ENCODE data around the gene DTX4. TPM values are rescaled to one million over a fixed set of nuclear protein-coding genes. Genes with fewer than 3 reads are reported as not detected.

DTX4 gene
- total RNA-seq, 1 experiment from 2014 or later, result 4.2 TPM

GRCh38 chr11:59224351-59224928, 52.5 kb downstream of the DTX4 start:
- POLR2A ChIA-PET, result no interaction called here
- BruUV-seq (replicated peaks), result no TSS peak
- no peaks in the 10 kb centered on the region for H3K36me3 Mint-ChIP-seq (ENCODE audit: insufficient read depth, unreplicated experiment)
- peaks cover 17% of the 10 kb centered on the region for H3K4me1 Mint-ChIP-seq (ENCODE audit: insufficient read depth, unreplicated experiment)
- H3K4me3 Mint-ChIP-seq (ENCODE audit: unreplicated experiment), result no peak overlapping the region
- no peak overlapping the region for H3K27ac Mint-ChIP-seq (ENCODE audit: low read depth, unreplicated experiment)
- no peaks in the 10 kb centered on the region for H3K9me3 Mint-ChIP-seq (ENCODE audit: unreplicated experiment)
- intact Hi-C loops (cut with micrococcal nuclease), result no loop called here
- DNase-seq (ENCODE audit: unreplicated experiment), result no peak
- CTCF ChIA-PET, result interaction anchor here (0.6 to 3.1 kb wide), 5 partner anchors 9 to 205 kb away, joined by 3 to 11 read pairs (median 4); no protein-coding TSS in a partner anchor
- H3K27me3 Mint-ChIP-seq (ENCODE audit: insufficient read depth, unreplicated experiment), result no peaks in the 10 kb centered on the region
- no peak for TF ChIP-seq CTCF (IDR thresholded peaks at IDR 0.05; ENCODE audit: unreplicated experiment)

GRCh38 chr11:59225017-59225416, 53.1 kb downstream of the DTX4 start:
- H3K9me3 Mint-ChIP-seq (ENCODE audit: unreplicated experiment), result no peaks in the 10 kb centered on the region
- no TSS peak for BruUV-seq (replicated peaks)
- no peak overlapping the region for H3K4me3 Mint-ChIP-seq (ENCODE audit: unreplicated experiment)
- TF ChIP-seq CTCF (IDR thresholded peaks at IDR 0.05; ENCODE audit: unreplicated experiment), result no peak
- no peak overlapping the region for H3K27ac Mint-ChIP-seq (ENCODE audit: low read depth, unreplicated experiment)
- no peaks in the 10 kb centered on the region for H3K27me3 Mint-ChIP-seq (ENCODE audit: insufficient read depth, unreplicated experiment)
- intact Hi-C loops (cut with micrococcal nuclease), result no loop called here
- ChIA-PET POLR2A (no interaction called here), CTCF (interaction anchor here (0.9 to 2.0 kb wide), 3 partner anchors 9 to 205 kb away, joined by 3 to 5 read pairs (median 4); no protein-coding TSS in a partner anchor)
- no peak for DNase-seq (ENCODE audit: unreplicated experiment)
- H3K4me1 Mint-ChIP-seq (ENCODE audit: insufficient read depth, unreplicated experiment), result peaks cover 17% of the 10 kb centered on the region
- no peaks in the 10 kb centered on the region for H3K36me3 Mint-ChIP-seq (ENCODE audit: insufficient read depth, unreplicated experiment)

GRCh38 chr11:59226396-59226795, 54.5 kb downstream of the DTX4 start:
- DNase-seq (ENCODE audit: unreplicated experiment), result no peak
- Mint-ChIP-seq H3K9me3 (ENCODE audit: unreplicated experiment) (no peaks in the 10 kb centered on the region), H3K27ac (ENCODE audit: low read depth, unreplicated experiment) (no peak overlapping the region), H3K27me3 (ENCODE audit: insufficient read depth, unreplicated experiment) (no peaks in the 10 kb centered on the region), H3K36me3 (ENCODE audit: insufficient read depth, unreplicated experiment) (no peaks in the 10 kb centered on the region), H3K4me3 (ENCODE audit: unreplicated experiment) (no peak overlapping the region), H3K4me1 (ENCODE audit: insufficient read depth, unreplicated experiment) (peaks cover 13% of the 10 kb centered on the region)
- BruUV-seq (replicated peaks), result no TSS peak
- ChIA-PET POLR2A (no interaction called here), CTCF (interaction anchor here (0.7 kb wide), 1 partner anchor 21 kb away, joined by 3 read pairs; no protein-coding TSS in a partner anchor)
- intact Hi-C loops (cut with micrococcal nuclease), result no loop called here
- no peak for TF ChIP-seq CTCF (IDR thresholded peaks at IDR 0.05; ENCODE audit: unreplicated experiment)

GRCh38 chr11:59240322-59240721, 68.4 kb downstream of the DTX4 start:
- ChIA-PET CTCF (no interaction called here), POLR2A (no interaction called here)
- Mint-ChIP-seq H3K4me1 (ENCODE audit: insufficient read depth, unreplicated experiment) (no peaks in the 10 kb centered on the region), H3K9me3 (ENCODE audit: unreplicated experiment) (peaks cover 14% of the 10 kb centered on the region), H3K27me3 (ENCODE audit: insufficient read depth, unreplicated experiment) (peaks cover 22% of the 10 kb centered on the region), H3K36me3 (ENCODE audit: insufficient read depth, unreplicated experiment) (no peaks in the 10 kb centered on the region), H3K27ac (ENCODE audit: low read depth, unreplicated experiment) (no peak overlapping the region), H3K4me3 (ENCODE audit: unreplicated experiment) (no peak overlapping the region)
- intact Hi-C loops (cut with micrococcal nuclease), result no loop called here
- BruUV-seq (replicated peaks), result no TSS peak
- no peak for DNase-seq (ENCODE audit: unreplicated experiment)
- TF ChIP-seq CTCF (IDR thresholded peaks at IDR 0.05; ENCODE audit: unreplicated experiment), result no peak
